WTC11 (cell line): ENCODE results near the gene KLHL40. TPM values are rescaled to one million over a fixed set of nuclear protein-coding genes. Genes with fewer than 3 reads are reported as not detected.

Experiments used
- ATAC-seq: fragments of 200-7000 bp; cut with Tn5 transposase; 2 replicates; pipeline ENCODE4 v1.10.0; 2021; ENCODE audit warnings: mild to moderate bottlenecking, moderate library complexity
- CTCF ChIA-PET: fragments of 300-600 bp; sonication (Branson Sonifier 250); formaldehyde crosslinking; loops from one replicate; lab custom pipeline; 2021; ENCODE audit warnings: antibody characterized with exemption; lab: Charles Lee
- POLR2A ChIA-PET: fragments of 350-600 bp; sonication (Branson Sonifier 250); formaldehyde crosslinking; loops from one replicate; lab custom pipeline; 2021; ENCODE audit warnings: antibody characterized with exemption; lab: Charles Lee
- DNase-seq: peaks from one replicate; pipeline ENCODE4 v3.0.0; 2021; ENCODE audit warnings: low spot score
- H3K27ac Mint-ChIP-seq: 2 replicates; pipeline ENCODE4 v1.8.0; 2021; ENCODE audit warnings: mixed read lengths
- H3K27me3 Mint-ChIP-seq: 2 replicates; pipeline ENCODE4 v1.8.0; 2021; ENCODE audit warnings: low read depth, mild to moderate bottlenecking, moderate library complexity, mixed read lengths
- H3K36me3 Mint-ChIP-seq: 2 replicates; pipeline ENCODE4 v1.8.0; 2021; ENCODE audit warnings: mixed read lengths
- H3K4me1 Mint-ChIP-seq: 2 replicates; pipeline ENCODE4 v1.8.0; 2022; ENCODE audit warnings: mixed read lengths
- H3K4me3 Mint-ChIP-seq: 2 replicates; pipeline ENCODE4 v1.8.0; 2021; ENCODE audit warnings: mild to moderate bottlenecking, moderate library complexity, mixed read lengths
- H3K9me3 Mint-ChIP-seq: 2 replicates; pipeline ENCODE4 v1.8.0; 2021; ENCODE audit warnings: mixed read lengths
- ATF1 ChIP-seq: sonication (generic); formaldehyde crosslinking; IDR thresholded peaks from 2 replicates; pipeline ENCODE4 v1.8.1; 2023; ENCODE audit warnings: mild to moderate bottlenecking, moderate library complexity, missing genetic modification reagents
- CBFB ChIP-seq: sonication (generic); formaldehyde crosslinking; IDR thresholded peaks from 2 replicates; pipeline ENCODE4 v1.8.1; 2022; ENCODE audit warnings: mild to moderate bottlenecking, low read depth, missing genetic modification reagents
- CREM ChIP-seq: sonication (generic); formaldehyde crosslinking; IDR thresholded peaks from 2 replicates; pipeline ENCODE4 v1.8.1; 2022; ENCODE audit warnings: mild to moderate bottlenecking, missing genetic modification reagents, moderate library complexity
- ELF4 ChIP-seq: sonication (generic); formaldehyde crosslinking; IDR thresholded peaks from 2 replicates; pipeline ENCODE4 v1.8.1; 2022; ENCODE audit warnings: low read depth, mild to moderate bottlenecking, moderate library complexity, missing genetic modification reagents
- ETV6 ChIP-seq: sonication (generic); formaldehyde crosslinking; IDR thresholded peaks from 2 replicates; pipeline ENCODE4 v1.8.1; 2022; ENCODE audit warnings: mild to moderate bottlenecking, missing genetic modification reagents
- FOXK1 ChIP-seq: sonication (generic); formaldehyde crosslinking; IDR thresholded peaks from 2 replicates; pipeline ENCODE4 v1.8.0; 2022; ENCODE audit warnings: mild to moderate bottlenecking, moderate library complexity, missing genetic modification reagents
- GABPB1 ChIP-seq: sonication (generic); formaldehyde crosslinking; IDR thresholded peaks from 2 replicates; pipeline ENCODE4 v1.8.1; 2023; ENCODE audit warnings: mild to moderate bottlenecking, missing genetic modification reagents
- GRHL2 ChIP-seq: fragments of 250-450 bp; sonication (Bioruptor Pico); IDR thresholded peaks from 2 replicates; pipeline ENCODE4 v1.8.0; 2022; ENCODE audit warnings: mild to moderate bottlenecking, moderate library complexity; ENCODE audit not compliant: insufficient replicate concordance, severe bottlenecking
- IRF2 ChIP-seq: sonication (generic); formaldehyde crosslinking; IDR thresholded peaks from 2 replicates; pipeline ENCODE4 v1.8.0; 2022; ENCODE audit warnings: low read depth, missing genetic modification reagents, borderline replicate concordance
- KAT7 ChIP-seq: sonication (generic); formaldehyde crosslinking; IDR thresholded peaks from 2 replicates; pipeline ENCODE4 v1.8.1; 2023; ENCODE audit warnings: missing genetic modification reagents, mild to moderate bottlenecking, borderline replicate concordance
- NR1H2 ChIP-seq: sonication (generic); formaldehyde crosslinking; IDR thresholded peaks from 2 replicates; pipeline ENCODE4 v1.9.0; 2021; ENCODE audit warnings: mild to moderate bottlenecking, moderate library complexity, missing genetic modification reagents
- NR3C1 ChIP-seq: sonication (generic); formaldehyde crosslinking; conservative IDR thresholded peaks from 2 replicates; pipeline ENCODE4 v1.8.1; 2023; ENCODE audit warnings: low read depth, mild to moderate bottlenecking, missing genetic modification reagents
- RELA ChIP-seq: sonication (generic); formaldehyde crosslinking; IDR thresholded peaks from 2 replicates; pipeline ENCODE4 v1.8.1; 2022; ENCODE audit warnings: missing genetic modification reagents, mild to moderate bottlenecking, borderline replicate concordance
- SMAD3 ChIP-seq: sonication (generic); formaldehyde crosslinking; IDR thresholded peaks from 2 replicates; pipeline ENCODE4 v1.8.0; 2022; ENCODE audit warnings: missing genetic modification reagents, mild to moderate bottlenecking, borderline replicate concordance
- SP1 ChIP-seq: sonication (generic); formaldehyde crosslinking; conservative IDR thresholded peaks from 2 replicates; pipeline ENCODE4 v1.8.1; 2022; ENCODE audit warnings: missing genetic modification reagents
- TEAD4 ChIP-seq: sonication (generic); formaldehyde crosslinking; IDR thresholded peaks from 2 replicates; pipeline ENCODE4 v1.8.0; 2022; ENCODE audit warnings: mild to moderate bottlenecking, missing genetic modification reagents
- ZNF121 ChIP-seq: sonication (generic); formaldehyde crosslinking; IDR thresholded peaks from 2 replicates; pipeline ENCODE4 v1.8.0; 2023; ENCODE audit warnings: missing genetic modification reagents
- ZNF232 ChIP-seq: sonication (generic); formaldehyde crosslinking; IDR thresholded peaks from 2 replicates; pipeline ENCODE4 v1.8.0; 2022; ENCODE audit warnings: mild to moderate bottlenecking, missing genetic modification reagents
- ZNF396 ChIP-seq: fragments of 250-450 bp; sonication (Bioruptor Pico); IDR thresholded peaks from 2 replicates; pipeline ENCODE4 v1.8.0; 2021; ENCODE audit warnings: mild to moderate bottlenecking, moderate library complexity, borderline replicate concordance
- ZNF416 ChIP-seq: fragments of 250-450 bp; sonication (Bioruptor Pico); IDR thresholded peaks from 2 replicates; pipeline ENCODE4 v1.9.0; 2021; ENCODE audit warnings: mild to moderate bottlenecking, inconsistent platforms
- total RNA-seq: library from RNA; stranded (reverse); gene quantifications from 3 replicates; pipeline ENCODE4 v1.2.3, GENCODE V29; 2021
- TF ChIP-seq, protein P1 (sequence below): sonication (generic); formaldehyde crosslinking; IDR thresholded peaks from 2 replicates; pipeline ENCODE4 v1.8.1; 2023; ENCODE audit warnings: mild to moderate bottlenecking, missing genetic modification reagents, moderate library complexity
- TF ChIP-seq, protein P2 (sequence below): fragments of 250-450 bp; sonication (Bioruptor Pico); IDR thresholded peaks from 2 replicates; pipeline ENCODE4 v1.8.0; 2021; ENCODE audit warnings: mild to moderate bottlenecking
- TF ChIP-seq, protein P3 (sequence below): sonication (generic); formaldehyde crosslinking; IDR thresholded peaks from 2 replicates; pipeline ENCODE4 v1.8.1; 2022; ENCODE audit warnings: low read depth, missing genetic modification reagents, borderline replicate concordance
- TF ChIP-seq, protein P4 (sequence below): fragments of 250-450 bp; sonication (Bioruptor Pico); IDR thresholded peaks from 2 replicates; pipeline ENCODE4 v1.9.0; 2021; ENCODE audit warnings: mild to moderate bottlenecking
- TF ChIP-seq, protein P5 (sequence below): sonication (generic); formaldehyde crosslinking; IDR thresholded peaks from 2 replicates; pipeline ENCODE4 v1.8.0; 2022; ENCODE audit warnings: mild to moderate bottlenecking, missing genetic modification reagents
- TF ChIP-seq, protein P6 (sequence below): sonication (generic); formaldehyde crosslinking; IDR thresholded peaks from 2 replicates; pipeline ENCODE4 v1.8.1; 2022; ENCODE audit warnings: missing genetic modification reagents, borderline replicate concordance
- TF ChIP-seq, protein P7 (sequence below): sonication (generic); formaldehyde crosslinking; IDR thresholded peaks from 2 replicates; pipeline ENCODE4 v1.8.1; 2023; ENCODE audit warnings: mild to moderate bottlenecking, missing genetic modification reagents, moderate library complexity

The KLHL40 gene
- total RNA-seq, 1 experiment from 2014 or later: not detected

DNA sequence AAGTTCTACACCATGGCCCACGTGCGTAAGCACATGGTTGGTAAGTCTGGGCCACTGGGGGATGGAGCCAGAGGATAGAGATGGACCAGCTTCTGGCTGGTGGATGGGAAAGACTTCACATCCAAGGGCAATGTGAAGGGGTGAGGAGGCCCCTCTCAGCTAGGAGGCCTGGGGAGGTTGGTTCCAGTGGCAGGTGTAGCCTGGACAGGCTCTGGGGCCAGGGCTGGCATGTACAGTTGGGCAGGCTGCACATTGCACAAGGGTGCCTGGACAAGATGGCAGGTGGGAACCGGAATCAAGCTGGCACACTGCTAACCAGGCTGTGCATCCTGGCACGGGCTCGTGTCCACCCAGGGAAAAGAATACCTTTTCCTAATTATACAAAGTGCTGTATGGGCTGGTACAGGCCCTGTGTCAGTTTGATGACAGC is 23.7 kb upstream of the KLHL40 start:
- TF ChIP-seq CBFB (CRISPR knock-in tag): no peak
- no peak for TF ChIP-seq KAT7 (CRISPR knock-in tag)
- no peak for TF ChIP-seq IRF2 (CRISPR knock-in tag)
- no peak for TF ChIP-seq RELA (CRISPR knock-in tag)
- TF ChIP-seq, protein P1, sequence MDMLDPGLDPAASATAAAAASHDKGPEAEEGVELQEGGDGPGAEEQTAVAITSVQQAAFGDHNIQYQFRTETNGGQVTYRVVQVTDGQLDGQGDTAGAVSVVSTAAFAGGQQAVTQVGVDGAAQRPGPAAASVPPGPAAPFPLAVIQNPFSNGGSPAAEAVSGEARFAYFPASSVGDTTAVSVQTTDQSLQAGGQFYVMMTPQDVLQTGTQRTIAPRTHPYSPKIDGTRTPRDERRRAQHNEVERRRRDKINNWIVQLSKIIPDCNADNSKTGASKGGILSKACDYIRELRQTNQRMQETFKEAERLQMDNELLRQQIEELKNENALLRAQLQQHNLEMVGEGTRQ (CRISPR knock-in tag): no peak
- TF ChIP-seq ZNF121: no peak
- TF ChIP-seq SP1 (CRISPR knock-in tag): no peak
- no peak for TF ChIP-seq TEAD4 (CRISPR knock-in tag)
- no peak for TF ChIP-seq CREM
- TF ChIP-seq ZNF416 (CRISPR knock-in tag): no peak
- no peak for TF ChIP-seq NR1H2 (CRISPR knock-in tag)
- no peak for TF ChIP-seq SMAD3 (CRISPR knock-in tag)
- TF ChIP-seq ATF1: no peak
- TF ChIP-seq, protein P2, sequence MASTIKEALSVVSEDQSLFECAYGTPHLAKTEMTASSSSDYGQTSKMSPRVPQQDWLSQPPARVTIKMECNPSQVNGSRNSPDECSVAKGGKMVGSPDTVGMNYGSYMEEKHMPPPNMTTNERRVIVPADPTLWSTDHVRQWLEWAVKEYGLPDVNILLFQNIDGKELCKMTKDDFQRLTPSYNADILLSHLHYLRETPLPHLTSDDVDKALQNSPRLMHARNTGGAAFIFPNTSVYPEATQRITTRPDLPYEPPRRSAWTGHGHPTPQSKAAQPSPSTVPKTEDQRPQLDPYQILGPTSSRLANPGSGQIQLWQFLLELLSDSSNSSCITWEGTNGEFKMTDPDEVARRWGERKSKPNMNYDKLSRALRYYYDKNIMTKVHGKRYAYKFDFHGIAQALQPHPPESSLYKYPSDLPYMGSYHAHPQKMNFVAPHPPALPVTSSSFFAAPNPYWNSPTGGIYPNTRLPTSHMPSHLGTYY (CRISPR knock-in tag): no peak
- no peak for TF ChIP-seq FOXK1
- TF ChIP-seq, protein P3, sequence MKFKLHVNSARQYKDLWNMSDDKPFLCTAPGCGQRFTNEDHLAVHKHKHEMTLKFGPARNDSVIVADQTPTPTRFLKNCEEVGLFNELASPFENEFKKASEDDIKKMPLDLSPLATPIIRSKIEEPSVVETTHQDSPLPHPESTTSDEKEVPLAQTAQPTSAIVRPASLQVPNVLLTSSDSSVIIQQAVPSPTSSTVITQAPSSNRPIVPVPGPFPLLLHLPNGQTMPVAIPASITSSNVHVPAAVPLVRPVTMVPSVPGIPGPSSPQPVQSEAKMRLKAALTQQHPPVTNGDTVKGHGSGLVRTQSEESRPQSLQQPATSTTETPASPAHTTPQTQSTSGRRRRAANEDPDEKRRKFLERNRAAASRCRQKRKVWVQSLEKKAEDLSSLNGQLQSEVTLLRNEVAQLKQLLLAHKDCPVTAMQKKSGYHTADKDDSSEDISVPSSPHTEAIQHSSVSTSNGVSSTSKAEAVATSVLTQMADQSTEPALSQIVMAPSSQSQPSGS: no peak
- TF ChIP-seq ETV6 (CRISPR knock-in tag): no peak
- no peak for TF ChIP-seq GRHL2 (CRISPR knock-in tag)
- TF ChIP-seq ZNF232 (CRISPR knock-in tag): no peak
- TF ChIP-seq, protein P4, sequence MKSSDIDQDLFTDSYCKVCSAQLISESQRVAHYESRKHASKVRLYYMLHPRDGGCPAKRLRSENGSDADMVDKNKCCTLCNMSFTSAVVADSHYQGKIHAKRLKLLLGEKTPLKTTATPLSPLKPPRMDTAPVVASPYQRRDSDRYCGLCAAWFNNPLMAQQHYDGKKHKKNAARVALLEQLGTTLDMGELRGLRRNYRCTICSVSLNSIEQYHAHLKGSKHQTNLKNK (CRISPR knock-in tag): no peak
- Mint-ChIP-seq H3K4me3 (no peak overlapping the region), H3K36me3 (no peaks in the 10 kb centered on the region; the same call in 1 of the 2 replicates), H3K4me1 (peaks cover 4% of the 10 kb centered on the region; the same call in 1 of the 2 replicates), H3K27ac (0 out of 2 replicates have a peak overlapping the region, but pooled peaks have one; percentile 11), H3K27me3 (no peaks in the 10 kb centered on the region), H3K9me3 (no peaks in the 10 kb centered on the region)
- DNase-seq: no peak
- no peak for ATAC-seq
- CTCF ChIA-PET: interaction anchor here (0.6 to 2.6 kb wide), 13 partner anchors 9 to 169 kb away, joined by 3 to 24 read pairs (median 4); no protein-coding TSS in a partner anchor
- POLR2A ChIA-PET: no interaction called here

DNA sequence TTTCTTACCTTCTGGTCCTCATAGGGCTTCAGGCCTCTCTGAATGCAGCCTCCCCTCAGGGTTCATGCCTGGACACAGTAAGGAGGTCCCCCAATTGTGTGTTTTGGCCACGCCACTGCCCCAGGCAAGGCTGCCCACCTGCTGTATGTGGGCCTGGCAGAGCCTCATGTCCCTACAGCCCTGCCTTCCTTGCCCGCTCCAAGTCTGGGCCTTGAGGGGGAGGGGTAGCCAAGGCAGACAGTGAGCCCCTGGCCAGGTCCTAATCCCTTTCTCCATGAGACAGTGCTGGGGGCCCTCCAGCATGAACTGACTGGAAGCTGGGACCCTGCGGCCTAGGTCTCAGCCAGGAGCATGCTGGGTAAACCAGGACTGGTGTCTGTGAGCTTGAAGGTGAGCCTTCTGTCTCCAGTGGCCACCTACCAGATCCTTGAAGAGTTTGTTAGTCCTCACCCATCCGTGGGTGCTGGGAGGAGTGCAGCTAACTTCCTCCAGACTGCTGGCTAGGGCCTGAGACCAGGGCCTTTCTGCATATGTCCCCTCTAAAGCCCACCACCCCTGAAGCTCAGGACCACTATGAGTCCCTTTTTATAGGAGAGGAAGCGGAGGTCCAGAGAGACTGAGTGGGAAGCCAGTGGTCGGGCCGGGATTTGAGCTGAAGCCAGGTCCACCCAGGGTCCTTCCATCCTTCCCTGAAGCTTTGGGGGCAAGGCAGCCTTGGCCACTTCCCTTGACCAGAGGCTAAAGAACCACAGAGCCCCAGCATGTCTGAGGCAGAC is 23.1 kb upstream of the KLHL40 start:
- no peaks in the 10 kb centered on the region; the same call in 1 of the 2 replicates for H3K36me3 Mint-ChIP-seq
- DNase-seq: no peak
- H3K4me3 Mint-ChIP-seq: no peak overlapping the region
- H3K4me1 Mint-ChIP-seq: peaks cover 5% of the 10 kb centered on the region
- no peak overlapping the region for H3K27ac Mint-ChIP-seq
- H3K9me3 Mint-ChIP-seq: no peaks in the 10 kb centered on the region
- ChIA-PET POLR2A (interaction anchor here (0.5 kb wide), 1 partner anchor 13 kb away, joined by 3 read pairs; no protein-coding TSS in a partner anchor), CTCF (interaction anchor here (1.4 to 2.6 kb wide), 4 partner anchors 72 to 114 kb away, joined by 3 to 16 read pairs (median 7); no protein-coding TSS in a partner anchor)
- ATAC-seq: no peak
- no peaks in the 10 kb centered on the region for H3K27me3 Mint-ChIP-seq
- TF ChIP-seq, protein P5, sequence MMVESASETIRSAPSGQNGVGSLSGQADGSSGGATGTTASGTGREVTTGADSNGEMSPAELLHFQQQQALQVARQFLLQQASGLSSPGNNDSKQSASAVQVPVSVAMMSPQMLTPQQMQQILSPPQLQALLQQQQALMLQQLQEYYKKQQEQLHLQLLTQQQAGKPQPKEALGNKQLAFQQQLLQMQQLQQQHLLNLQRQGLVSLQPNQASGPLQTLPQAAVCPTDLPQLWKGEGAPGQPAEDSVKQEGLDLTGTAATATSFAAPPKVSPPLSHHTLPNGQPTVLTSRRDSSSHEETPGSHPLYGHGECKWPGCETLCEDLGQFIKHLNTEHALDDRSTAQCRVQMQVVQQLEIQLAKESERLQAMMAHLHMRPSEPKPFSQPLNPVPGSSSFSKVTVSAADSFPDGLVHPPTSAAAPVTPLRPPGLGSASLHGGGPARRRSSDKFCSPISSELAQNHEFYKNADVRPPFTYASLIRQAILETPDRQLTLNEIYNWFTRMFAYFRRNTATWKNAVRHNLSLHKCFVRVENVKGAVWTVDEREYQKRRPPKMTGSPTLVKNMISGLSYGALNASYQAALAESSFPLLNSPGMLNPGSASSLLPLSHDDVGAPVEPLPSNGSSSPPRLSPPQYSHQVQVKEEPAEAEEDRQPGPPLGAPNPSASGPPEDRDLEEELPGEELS: no peak
- TF ChIP-seq, protein P6, sequence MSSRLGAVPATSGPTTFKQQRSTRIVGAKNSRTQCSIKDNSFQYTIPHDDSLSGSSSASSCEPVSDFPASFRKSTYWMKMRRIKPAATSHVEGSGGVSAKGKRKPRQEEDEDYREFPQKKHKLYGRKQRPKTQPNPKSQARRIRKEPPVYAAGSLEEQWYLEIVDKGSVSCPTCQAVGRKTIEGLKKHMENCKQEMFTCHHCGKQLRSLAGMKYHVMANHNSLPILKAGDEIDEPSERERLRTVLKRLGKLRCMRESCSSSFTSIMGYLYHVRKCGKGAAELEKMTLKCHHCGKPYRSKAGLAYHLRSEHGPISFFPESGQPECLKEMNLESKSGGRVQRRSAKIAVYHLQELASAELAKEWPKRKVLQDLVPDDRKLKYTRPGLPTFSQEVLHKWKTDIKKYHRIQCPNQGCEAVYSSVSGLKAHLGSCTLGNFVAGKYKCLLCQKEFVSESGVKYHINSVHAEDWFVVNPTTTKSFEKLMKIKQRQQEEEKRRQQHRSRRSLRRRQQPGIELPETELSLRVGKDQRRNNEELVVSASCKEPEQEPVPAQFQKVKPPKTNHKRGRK: no peak
- TF ChIP-seq GABPB1 (CRISPR knock-in tag) (no peak), ELF4 (CRISPR knock-in tag) (no peak), NR3C1 (CRISPR knock-in tag) (no peak), ZNF396 (no peak), RELA (CRISPR knock-in tag) (no peak)
- TF ChIP-seq, protein P7, sequence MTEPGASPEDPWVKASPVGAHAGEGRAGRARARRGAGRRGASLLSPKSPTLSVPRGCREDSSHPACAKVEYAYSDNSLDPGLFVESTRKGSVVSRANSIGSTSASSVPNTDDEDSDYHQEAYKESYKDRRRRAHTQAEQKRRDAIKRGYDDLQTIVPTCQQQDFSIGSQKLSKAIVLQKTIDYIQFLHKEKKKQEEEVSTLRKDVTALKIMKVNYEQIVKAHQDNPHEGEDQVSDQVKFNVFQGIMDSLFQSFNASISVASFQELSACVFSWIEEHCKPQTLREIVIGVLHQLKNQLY (CRISPR knock-in tag): no peak
